ENCODE data around the gene ING1.

ING1 gene

DNA sequence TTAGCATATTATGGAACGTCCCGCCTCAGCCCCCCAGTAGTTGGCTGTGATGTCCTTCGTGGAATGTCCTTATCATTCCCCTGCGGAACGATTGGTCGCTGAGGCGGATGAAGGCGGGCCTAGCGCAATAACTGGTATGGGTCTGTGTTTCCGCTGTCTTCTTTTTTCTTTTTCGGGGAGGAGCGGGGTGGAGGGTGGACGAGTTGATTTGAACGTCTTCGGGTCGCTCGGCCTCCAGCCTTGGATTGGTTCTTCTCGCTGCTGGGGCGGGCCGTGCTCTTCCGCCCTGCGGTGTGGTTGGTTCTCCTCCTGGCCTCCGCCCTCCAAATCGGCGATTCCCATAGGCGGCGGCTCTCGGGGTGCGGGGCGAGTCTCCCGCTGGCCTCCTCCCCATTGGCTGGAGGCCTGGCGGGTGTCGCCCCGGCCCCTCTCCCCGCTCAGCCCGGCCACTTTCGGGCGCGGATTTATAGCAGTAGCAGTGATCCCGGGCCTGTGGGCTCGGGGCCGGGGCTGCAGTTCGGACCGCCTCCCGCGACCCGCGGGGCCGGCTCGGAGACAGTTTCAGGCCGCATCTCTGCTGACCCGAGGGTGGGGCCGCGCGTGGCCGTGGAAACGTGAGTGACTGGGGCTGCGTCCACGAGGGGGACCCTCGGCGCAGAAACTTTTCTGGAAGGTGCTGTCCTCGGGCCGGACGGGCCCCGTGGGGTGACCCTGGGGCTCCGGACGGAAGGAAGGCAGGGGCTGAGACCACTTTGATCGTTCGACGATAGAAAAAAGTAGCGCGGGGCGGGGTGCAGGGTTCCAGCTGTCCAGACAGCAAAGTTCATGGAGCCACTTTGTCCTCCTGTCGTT is 2.1 kb downstream of the ING1 start:
- DNase-seq = peak; percentile 92 to 99 (median 96)

GRCh38 chr13:110716247-110716515 is 2.7 kb downstream of the ING1 start:
- peak in 1 of 5 donors; percentile 5 for DNase-seq

DNA sequence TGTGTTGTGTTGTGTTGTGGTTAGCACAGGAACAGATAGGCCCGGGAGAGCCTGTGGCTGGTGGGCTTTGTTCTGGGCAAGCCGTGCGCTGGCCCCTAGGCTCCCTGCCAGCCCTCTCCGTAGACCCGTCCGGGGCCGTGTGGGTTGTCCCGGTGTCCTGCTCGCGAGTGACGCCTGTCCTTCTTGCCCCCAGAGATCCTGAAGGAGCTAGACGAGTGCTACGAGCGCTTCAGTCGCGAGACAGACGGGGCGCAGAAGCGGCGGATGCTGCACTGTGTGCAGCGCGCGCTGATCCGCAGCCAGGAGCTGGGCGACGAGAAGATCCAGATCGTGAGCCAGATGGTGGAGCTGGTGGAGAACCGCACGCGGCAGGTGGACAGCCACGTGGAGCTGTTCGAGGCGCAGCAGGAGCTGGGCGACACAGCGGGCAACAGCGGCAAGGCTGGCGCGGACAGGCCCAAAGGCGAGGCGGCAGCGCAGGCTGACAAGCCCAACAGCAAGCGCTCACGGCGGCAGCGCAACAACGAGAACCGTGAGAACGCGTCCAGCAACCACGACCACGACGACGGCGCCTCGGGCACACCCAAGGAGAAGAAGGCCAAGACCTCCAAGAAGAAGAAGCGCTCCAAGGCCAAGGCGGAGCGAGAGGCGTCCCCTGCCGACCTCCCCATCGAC is 5.7 kb downstream of the ING1 start:
- DNase-seq = no peak

DNA sequence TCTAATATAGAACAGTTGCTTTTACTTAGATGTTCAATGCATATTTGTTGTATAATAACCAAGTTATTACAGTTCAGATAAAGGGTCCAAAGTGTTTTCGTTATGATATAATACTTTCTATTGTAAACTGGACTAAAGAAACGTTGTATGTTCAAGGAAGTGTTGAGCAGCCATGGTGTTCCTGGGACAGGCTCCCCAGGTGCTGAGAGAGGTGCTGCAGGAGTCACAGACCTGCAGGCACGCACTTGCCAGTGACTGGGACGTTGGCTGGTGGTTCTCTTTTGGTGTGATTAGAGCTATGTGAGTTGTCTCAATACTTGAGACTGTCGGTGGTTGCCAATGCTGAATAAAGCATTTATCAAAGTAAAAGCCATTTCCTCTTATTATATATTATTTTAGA is 9.5 kb downstream of the ING1 start:
- no peak for DNase-seq

DNA sequence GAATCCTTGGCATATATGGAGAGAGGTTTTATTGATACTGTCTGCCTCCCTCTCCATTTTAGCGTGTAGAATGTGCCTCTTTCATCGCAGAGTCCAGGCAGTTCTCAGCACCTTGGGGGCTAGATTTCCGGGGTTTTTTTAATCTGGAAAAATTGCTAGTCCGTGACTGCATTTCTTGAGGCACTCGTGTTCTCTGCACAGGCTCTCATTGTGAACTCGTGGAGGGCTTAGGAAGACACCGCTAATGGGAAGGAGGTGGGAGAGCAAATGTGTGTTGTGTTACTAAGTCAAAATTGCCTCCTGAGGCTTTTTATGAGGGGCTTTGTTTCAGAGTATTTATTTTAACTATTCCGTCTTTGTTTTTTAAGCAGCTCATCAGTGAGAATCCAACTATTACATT is 10.1 kb downstream of the ING1 start:
- DNase-seq = no peak

- DNase-seq = peak in 1 of 5 donors; percentile 8
These were observed 12.7 kb downstream of the ING1 start for GRCh38 chr13:110726153-110726552.

DNA sequence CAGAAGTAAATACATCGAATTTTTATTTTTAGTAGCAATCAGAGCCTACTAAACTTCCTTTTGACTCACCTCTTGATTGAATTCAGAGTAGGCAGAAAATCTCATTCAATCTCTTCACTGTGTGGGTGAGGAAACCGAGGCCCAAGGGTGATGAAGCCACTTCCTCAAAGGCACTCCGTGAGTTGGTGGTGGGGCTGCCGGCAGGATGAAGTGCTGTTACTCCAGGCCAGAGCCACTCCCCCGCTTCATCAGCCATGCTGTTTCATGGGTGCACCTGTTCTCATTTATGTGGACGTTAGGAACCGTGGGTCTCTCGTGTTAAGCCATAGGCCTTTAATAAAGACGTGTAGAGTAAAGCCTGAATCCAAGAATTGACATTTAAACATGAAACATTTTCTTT is 13.2 kb downstream of the ING1 start:
- DNase-seq = peak in 3 of 5 donors; percentile 23 to 81 (median 28)

- no peak for DNase-seq
These were observed 17.6 kb downstream of the ING1 start for GRCh38 chr13:110731072-110731471.

GRCh38 chr13:110734561-110734960 is 21.1 kb downstream of the ING1 start:
- DNase-seq = no peak

GRCh38 chr13:110737555-110737954 is 24.1 kb downstream of the ING1 start:
- DNase-seq = no peak

- no peak for DNase-seq
These were observed 30.2 kb downstream of the ING1 start for GRCh38 chr13:110743687-110744086.

GRCh38 chr13:110746438-110746837 is 32.9 kb downstream of the ING1 start:
- DNase-seq = no peak

- no peak for DNase-seq
These were observed 34.8 kb downstream of the ING1 start for GRCh38 chr13:110748271-110748670.

GRCh38 chr13:110756219-110756631 is 42.7 kb downstream of the ING1 start:
- DNase-seq = no peak

GRCh38 chr13:110757296-110757695 is 43.8 kb downstream of the ING1 start:
- DNase-seq = no peak

- no peak for DNase-seq
These were observed 44.8 kb downstream of the ING1 start for GRCh38 chr13:110758195-110758805.

DNA sequence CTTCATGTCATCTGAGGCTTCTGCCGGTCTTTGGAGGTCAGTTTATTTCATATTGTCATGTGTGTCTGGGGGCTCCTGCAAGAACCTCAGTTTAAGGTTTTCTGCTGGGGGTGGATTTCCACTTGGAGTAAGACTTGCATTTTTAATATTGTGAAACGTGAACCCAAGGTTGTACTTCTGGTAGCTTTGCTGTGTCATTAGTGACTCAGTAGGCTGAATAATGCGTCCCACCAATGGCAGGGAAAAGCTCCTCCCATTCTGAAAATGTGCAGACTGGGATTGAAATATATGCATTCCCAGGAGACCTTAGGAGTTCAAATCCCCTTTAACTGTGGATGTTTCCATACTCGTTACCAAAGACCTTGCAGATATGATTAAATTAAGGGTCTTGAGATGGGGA is 46.2 kb downstream of the ING1 start:
- DNase-seq = no peak

DNA sequence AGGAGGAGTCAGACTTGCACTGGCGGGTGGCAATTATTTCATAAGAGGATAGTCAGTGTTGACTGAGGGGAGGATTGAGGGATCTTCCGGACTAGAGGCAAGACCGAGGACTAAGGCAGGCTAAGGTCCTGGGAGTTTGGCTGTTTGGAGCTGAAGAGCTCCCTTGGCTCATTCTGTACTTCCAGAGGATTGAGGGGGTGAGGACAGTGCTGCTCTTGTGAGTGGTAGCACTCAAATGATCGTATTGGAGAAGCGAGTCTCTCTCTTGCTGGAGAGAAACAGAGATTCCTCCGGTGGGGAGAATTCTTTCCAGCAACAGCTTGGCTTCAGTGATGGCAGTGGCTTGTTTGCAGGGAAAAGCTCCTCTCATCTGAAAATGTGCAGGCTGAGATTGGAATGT is 47.1 kb downstream of the ING1 start:
- no peak for DNase-seq

- DNase-seq = no peak
These were observed 53.4 kb downstream of the ING1 start for GRCh38 chr13:110766671-110767430.

- DNase-seq = no peak
These were observed 54.0 kb downstream of the ING1 start for GRCh38 chr13:110767476-110767875.

DNA sequence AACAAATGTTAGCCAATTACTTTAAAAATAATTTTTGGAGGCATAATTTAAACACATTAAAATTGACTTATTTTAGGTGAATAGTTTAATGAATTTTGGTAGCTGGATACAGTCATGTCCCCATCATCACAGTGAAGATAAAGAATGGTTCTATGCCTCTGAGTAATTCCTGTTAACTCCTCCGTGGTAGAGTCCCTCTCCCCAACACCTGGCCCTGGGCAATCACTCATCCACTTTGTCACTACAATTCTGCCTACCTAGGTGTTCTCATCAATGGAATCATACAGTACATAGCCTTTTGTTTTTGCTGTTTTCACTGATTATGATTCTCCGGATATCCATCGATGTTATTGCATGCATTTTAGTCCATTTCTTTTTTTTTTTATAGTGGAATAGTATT is 55.6 kb downstream of the ING1 start:
- no peak for DNase-seq

GRCh38 chr13:110770678-110771077 is 57.2 kb downstream of the ING1 start:
- DNase-seq = no peak

GRCh38 chr13:110771194-110771593 is 57.7 kb downstream of the ING1 start:
- DNase-seq = no peak

Measured in T-helper 1 cell (primary cell).